SK-N-SH (cell line): Measurements from ENCODE around the gene NLGN3.

Source experiments
- CHD2 ChIP-seq: fragments of 150-350 bp; IDR thresholded peaks from 2 replicates; pipeline ENCODE4 v1.6.1; 2018; ENCODE audit warnings: low read length; ENCODE audit not compliant: partially characterized antibody
- CTCF ChIP-seq: fragments of 200-600 bp; sonication (generic); IDR thresholded peaks from 2 replicates; pipeline ENCODE4 v1.6.1; 2017; ENCODE audit warnings: antibody characterized with exemption, mild to moderate bottlenecking, moderate library complexity
- EZH2phosphoT487 ChIP-seq: fragments of 200-600 bp; sonication (generic); IDR thresholded peaks from 2 replicates; pipeline ENCODE4 v1.6.1; 2017; ENCODE audit warnings: low read depth, mixed run types, mild to moderate bottlenecking, antibody characterized with exemption, moderate library complexity, borderline replicate concordance
- FOXJ3 ChIP-seq: sonication (generic); formaldehyde crosslinking; IDR thresholded peaks from 2 replicates; pipeline ENCODE4 v1.5.1; 2020; ENCODE audit warnings: mild to moderate bottlenecking, missing genetic modification reagents
- JUND ChIP-seq: IDR thresholded peaks from 2 replicates; pipeline ENCODE4 v1.4.0; 2012
- MXI1 ChIP-seq: IDR thresholded peaks from 2 replicates; pipeline ENCODE4 v1.6.1; 2012; ENCODE audit warnings: mild to moderate bottlenecking, low read depth, low read length, improper control_type of control experiment
- REST ChIP-seq: IDR thresholded peaks from 2 replicates; pipeline ENCODE4 v1.6.1; 2012; ENCODE audit warnings: mild to moderate bottlenecking, low read depth, low read length, moderate library complexity
- TAF1 ChIP-seq: IDR thresholded peaks from 2 replicates; pipeline ENCODE4 v1.6.1; 2012; ENCODE audit warnings: low read depth, mild to moderate bottlenecking, low read length, moderate library complexity, borderline replicate concordance
- TEAD4 ChIP-seq: IDR thresholded peaks from 2 replicates; pipeline ENCODE4 v1.4.0; 2012; ENCODE audit warnings: mild to moderate bottlenecking, borderline replicate concordance; ENCODE audit not compliant: insufficient read depth
- USF1 ChIP-seq: IDR thresholded peaks from 2 replicates; pipeline ENCODE4 v1.4.0; 2012; ENCODE audit warnings: low read depth, borderline replicate concordance

GRCh38 chrX:71175531-71175930 is 30.9 kb downstream of the NLGN3 start:
- TF ChIP-seq CTCF (no peak), CHD2 (no peak), TAF1 (no peak), FOXJ3 (CRISPR knock-in tag) (no peak), EZH2phosphoT487 (no peak), JUND (no peak), MXI1 (no peak), REST (no peak), TEAD4 (no peak), USF1 (no peak)
